Epidermal melanocyte (primary cell): ENCODE results near the gene LRFN4.

Experiments
- DNase-seq: peaks from one replicate; pipeline ENCODE4 v3.0.0; 2011; ENCODE audit warnings: low spot score; ENCODE audit not compliant: insufficient read length

The LRFN4 gene

DNA sequence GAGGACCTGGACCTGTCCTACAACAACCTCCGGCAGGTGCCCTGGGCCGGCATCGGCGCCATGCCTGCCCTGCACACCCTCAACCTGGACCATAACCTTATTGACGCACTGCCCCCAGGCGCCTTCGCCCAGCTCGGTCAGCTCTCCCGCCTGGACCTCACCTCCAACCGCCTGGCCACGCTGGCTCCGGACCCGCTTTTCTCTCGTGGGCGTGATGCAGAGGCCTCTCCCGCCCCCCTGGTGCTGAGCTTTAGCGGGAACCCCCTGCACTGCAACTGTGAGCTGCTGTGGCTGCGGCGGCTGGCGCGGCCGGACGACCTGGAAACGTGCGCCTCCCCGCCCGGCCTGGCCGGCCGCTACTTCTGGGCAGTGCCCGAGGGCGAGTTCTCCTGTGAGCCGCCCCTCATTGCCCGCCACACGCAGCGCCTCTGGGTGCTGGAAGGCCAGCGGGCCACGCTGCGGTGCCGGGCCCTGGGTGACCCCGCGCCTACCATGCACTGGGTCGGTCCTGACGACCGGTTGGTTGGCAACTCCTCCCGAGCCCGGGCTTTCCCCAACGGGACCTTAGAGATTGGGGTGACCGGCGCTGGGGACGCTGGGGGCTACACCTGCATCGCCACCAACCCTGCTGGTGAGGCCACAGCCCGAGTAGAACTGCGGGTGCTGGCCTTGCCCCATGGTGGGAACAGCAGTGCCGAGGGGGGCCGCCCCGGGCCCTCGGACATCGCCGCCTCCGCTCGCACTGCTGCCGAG lies 1.5 kb downstream of the LRFN4 start:
- no peak for DNase-seq

DNA sequence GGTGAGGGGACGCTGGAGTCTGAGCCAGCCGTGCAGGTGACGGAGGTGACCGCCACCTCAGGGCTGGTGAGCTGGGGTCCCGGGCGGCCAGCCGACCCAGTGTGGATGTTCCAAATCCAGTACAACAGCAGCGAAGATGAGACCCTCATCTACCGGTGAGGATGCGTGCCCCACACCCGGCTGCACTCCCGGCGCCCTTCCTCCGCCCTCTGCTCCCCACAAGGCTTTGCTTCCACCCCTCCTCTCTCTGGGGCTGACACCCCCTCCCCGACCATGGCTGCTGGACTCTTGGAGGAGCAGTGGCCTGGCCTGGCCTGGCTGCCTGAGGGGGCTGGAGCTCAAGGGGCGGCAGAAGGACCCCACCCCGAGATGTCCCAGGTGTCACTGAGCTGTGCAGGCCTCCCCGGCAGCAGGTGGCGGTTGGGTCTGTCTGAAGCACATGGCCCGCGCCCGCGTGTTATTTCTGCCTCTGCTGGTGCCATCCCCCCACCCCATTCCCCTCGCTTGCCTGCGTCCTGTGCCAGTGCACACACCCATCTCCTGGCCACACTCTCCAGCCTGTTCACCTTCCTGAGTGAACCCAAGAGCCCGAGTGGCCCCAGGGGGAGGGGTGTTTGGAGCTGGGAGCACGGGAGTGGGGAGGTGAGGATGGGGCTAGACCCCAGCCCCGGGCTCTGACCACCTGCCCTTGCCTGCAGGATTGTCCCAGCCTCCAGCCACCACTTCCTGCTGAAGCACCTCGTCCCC lies 2.2 kb downstream of the LRFN4 start:
- no peak for DNase-seq

DNA sequence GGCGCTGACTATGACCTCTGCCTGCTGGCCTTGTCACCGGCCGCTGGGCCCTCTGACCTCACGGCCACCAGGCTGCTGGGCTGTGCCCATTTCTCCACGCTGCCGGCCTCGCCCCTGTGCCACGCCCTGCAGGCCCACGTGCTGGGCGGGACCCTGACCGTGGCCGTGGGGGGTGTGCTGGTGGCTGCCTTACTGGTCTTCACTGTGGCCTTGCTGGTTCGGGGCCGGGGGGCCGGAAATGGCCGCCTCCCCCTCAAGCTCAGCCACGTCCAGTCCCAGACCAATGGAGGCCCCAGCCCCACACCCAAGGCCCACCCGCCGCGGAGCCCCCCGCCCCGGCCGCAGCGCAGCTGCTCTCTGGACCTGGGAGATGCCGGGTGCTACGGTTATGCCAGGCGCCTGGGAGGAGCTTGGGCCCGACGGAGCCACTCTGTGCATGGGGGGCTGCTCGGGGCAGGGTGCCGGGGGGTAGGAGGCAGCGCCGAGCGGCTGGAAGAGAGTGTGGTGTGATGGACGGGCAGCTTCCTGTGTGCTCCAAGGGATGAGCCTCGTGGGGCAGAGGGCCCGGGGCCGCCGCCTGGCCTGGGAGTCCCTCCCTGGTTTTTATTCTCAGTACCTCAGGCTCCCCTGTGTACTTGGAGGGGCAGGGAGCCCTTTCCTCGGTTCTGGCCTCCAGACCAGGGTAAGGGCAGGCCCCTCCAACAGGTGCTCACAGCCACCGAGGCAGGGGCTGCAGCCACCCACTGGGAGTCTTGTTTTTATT lies 3.0 kb downstream of the LRFN4 start:
- no peak for DNase-seq

DNA sequence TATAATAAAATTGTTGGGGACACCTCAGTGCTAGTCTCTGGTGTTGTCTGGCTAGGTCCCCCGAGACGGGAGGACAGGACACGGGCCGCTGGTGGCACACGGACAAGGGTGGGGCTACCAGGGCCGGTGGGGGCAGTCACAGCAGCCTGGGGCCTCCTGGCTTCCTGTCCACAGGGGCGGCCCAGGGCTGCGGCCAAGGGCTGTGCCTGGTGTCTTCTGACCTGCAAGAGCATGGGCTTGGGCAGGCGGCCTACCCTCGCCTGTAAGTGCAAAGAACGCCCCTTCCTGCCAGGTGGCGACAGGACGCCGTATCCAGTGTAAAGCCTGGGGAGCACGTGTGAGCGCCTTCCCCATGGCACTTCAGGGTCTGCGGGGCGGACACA lies 3.6 kb downstream of the LRFN4 start:
- no peak for DNase-seq

DNA sequence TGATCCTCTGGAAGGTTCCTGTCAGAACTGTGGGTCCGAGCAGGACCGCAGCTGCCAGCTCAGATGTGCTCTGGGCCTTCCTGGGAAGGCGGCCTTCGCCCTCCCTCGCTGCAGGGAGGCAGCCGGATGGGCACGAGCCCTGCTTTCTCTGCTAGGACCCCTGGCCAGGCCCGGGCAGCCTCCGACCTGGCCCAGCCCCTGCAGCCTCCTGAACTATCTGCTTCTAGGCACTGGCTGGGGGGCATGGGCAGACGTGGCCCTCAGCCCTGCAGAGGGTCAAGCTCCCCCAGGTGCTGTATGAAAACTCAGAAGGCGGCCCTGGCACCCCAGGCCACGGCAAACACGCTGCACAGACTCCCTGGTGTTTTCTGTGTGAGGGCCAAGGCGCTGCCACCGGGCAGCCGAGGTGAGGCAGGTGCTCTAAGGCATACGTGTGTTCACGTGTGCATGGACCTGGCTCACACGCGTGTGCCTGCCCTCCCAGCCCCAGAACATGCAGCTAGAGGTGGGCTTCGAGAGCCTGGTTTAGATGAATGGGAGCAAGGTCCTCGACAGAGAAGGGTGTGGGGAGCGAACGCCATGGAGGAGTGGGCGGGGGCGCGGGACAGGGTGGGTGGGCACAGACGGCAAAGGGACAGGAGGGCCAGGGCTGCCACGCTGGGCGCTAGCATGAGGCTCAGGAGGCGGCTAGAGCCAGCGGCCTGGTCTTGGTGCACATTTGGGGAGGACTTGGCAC lies 4.3 kb downstream of the LRFN4 start:
- no peak for DNase-seq

DNA sequence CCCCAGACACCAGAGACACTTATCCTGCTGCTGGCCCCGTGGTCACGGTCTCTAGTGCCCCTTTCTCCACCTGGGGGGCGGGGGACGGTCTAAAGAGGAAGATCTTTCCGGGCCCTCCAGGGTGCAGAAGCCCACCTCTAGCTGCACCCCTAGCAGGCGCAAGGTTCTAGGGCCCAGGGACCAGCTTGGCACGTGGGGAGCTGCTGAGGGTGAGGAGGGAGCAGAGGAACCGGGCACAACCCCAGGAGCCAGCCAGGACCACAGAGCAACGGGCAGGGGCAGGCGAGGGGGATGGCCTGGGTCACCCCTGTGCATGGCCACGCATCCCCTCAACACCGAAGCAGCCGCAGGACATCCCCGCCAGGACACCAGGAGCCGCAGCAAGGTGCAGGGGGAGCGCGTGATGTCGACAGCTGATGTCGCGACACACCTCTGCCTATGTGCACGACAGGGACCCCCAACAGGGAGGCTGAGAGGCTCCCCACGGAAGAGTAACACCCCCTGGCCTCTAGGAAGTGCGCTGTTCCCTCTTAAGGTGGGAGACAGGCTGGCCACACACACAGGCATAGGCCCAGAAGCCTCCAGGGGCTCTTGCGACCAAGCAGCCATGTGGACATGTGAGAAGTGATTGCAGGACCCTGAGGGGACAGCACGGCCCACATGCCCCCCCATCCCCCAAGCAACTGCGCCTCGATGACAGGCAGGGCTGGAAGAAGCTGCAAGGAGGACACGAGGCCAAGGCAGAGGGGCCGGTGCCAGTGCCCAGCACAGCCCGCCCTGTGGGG lies 5.1 kb downstream of the LRFN4 start:
- no peak for DNase-seq

DNA sequence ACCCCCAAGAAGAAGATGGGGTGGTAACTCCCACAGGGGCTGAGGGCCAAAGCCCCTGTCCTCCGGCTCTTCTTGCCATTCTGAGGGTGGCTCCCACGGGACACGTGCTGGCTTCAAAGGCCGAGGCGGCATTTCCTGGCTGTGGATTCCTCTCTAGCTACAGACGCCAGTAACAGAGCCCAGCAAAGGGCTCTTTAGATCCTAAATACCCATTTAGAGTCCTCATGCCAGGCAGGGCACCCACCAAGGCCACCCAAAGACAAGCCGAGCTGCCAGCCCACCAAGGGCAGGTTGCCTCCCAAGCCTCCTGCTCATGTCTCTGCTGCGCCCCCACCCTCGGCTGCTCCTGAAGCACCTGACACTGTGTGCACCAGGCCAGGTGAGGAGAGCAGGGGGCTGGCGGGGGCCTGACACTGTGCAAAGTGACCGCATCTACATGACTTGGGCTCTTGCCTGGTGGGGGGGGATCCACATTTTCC lies 5.7 kb downstream of the LRFN4 start:
- no peak for DNase-seq

DNA sequence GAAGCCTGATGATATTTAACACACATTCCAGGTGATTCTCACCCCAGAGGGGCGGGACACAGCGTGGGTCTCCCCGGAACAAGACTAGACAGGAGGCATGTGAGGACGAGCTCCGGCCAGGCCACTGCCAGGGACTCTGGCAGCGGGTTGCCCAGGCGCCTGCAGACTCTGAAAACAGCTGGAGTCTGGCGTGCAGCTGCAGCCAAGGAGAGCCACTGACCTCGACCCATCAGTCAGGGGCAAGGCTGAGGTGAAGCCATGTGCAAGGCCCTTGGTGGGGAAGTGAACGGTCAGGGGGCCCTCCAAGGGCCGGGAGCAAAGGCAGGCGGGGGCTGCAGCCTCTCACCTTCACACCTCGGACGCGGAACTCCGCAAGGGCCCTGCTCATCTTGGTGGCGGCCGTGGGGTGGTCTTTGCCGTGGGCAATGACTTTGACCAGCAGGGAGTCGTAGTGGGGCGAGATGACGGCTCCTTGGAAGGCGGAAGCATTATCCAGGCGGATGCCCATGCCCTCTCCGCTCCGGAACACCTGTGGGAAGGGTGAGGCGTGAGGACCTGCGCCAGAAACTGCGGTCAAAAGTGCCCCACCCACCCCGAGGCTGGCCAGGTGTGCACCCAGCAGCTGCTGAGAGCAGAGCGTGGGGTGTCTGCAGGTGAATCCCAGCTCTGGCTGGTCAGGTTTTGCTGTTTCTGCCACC lies 6.7 kb downstream of the LRFN4 start:
- DNase-seq, result no peak

DNA sequence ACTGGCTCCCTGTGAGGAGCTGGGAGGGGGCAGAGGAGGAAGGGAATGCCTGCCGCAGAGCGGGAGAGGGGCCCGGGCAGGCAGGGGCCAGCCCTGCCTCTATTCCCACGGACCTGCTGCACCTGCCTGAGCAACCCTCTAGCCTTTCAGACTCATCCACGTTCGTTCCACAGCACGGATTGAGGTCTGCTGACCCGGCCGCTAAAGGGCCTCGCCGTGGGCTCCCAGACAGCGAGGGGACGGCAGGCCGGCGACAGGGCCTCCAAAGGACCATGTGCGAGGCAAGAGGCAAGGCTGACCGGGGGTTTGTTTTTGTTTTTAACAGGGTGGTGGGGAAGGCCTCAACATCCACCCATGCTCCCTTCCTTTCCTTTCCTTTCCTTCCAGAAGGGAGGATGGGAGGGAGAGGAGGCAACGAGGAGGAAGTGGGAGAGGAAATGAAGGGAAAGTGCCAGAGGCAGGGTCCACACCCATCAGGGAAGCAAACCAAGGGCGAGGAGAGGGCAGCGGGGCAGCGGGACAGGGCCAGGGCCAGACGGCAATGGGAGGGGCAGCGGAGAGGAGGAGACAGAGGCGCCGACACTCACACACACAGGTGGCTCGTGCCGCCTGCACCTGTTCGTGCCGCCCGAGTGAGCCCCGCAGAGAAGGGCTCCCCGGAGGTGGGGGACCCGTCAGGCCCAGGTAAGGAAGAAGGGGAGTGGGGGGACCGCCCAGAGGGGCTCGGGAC lies 7.5 kb downstream of the LRFN4 start:
- no peak for DNase-seq

DNA sequence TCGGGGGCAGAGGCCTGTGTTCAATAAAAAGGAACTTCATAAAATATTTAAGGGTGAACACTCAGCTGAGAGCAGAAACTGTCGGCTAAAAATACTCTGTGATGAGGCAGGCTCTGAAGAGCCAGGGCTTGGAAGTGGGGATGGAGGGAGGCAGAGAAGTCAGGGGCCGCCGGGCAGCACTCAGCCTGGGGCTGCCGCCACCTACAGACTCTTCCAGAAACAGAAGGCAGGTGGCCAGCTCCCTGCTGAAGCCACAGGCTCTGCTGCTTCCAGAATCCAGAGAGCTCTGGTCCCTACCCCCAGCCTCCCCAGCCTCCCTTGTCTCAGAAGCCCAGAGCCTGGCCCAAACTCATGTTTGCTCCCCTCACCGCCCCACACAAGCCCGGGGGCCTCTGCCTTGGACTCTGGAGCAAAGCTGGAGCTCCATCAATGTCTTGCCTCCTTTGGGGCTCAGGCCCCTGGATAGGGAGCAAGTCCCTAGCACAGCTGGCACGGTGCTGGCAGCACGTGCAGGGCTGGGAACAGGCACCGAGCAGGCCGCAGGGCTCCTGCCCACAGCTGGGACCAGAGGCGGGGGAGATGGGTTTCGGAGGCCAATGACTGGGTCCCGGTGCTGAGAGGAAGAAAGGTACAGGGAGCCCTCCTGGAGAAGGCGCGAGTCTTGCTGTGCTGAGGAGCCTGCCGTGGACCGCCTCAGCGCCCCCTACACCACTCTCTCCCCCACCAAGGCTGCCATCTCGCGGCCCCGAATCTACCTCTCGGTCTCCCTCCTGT lies 8.2 kb downstream of the LRFN4 start:
- no peak for DNase-seq

DNA sequence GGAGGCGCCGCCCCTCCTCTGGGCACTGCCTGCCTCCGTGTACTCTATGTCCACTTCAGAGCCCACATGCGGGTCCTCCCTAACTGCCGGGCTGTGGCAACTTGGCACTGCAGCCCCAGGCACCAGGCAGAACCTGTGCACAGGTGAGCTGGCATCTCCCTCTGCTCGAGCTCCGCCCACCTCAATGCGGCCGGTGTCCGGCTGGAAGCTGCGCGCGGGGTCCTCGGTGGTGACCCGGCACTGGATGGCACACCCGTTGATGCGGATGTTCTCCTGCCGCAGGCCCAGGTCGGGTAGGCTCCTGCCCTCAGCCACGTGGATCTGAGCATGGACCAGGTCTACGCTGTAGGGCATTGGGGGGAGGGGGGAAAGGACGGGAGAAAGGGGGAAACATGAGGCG lies 9.1 kb downstream of the LRFN4 start:
- no peak for DNase-seq

DNA sequence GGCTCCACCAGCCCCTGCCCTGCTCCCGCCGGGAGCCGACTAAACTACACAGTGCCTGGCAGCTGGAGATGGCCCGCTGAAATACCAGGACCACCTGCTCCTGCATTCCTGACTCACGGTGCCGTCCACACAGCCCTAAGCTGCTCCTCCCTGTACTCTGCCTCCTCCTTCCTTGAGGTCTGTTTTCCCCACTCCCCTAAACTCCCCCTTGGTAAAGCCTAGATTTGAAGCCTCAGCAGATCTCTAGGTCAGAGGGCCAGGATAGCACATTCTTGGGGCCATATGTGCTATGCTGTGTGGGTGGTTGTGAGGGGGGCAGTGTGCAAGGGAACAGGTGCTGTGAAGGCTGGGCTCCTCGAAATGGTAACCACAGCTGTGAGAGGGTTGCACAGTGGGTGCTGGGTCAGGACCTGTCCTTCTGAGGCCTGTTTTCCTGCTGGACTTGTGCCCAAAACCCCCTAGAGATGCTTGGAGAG lies 9.7 kb downstream of the LRFN4 start:
- DNase-seq, result no peak

DNA sequence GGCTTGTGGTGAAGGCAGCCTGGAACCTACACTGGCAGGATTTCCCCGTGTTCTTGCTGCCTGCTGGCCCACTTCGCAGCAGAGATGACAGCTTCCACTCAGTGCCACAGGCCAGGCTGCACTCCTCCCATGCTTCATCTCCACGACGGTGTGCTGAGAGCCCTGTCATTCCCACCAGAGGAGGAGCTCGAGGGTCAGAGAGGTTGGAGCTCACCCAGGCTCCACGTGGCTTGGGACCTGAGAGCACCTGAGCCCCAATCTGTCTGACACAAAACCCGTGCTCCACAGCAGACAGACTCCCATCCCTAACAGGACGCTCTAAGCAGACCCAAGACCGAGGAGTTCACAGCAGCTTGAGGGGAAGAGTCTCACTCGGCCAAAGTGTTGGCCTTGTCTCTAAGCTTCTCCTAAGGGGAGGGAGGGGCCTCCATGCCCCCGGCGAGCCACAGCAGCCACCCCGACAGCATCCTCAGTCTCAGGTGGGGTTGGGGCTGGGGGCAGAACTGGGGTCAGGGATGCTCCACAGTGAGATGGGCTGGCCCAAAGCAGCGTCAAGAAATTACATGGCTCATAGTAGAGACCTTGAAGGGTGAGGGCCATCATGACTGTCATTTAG lies 10.7 kb downstream of the LRFN4 start:
- no peak for DNase-seq

DNA sequence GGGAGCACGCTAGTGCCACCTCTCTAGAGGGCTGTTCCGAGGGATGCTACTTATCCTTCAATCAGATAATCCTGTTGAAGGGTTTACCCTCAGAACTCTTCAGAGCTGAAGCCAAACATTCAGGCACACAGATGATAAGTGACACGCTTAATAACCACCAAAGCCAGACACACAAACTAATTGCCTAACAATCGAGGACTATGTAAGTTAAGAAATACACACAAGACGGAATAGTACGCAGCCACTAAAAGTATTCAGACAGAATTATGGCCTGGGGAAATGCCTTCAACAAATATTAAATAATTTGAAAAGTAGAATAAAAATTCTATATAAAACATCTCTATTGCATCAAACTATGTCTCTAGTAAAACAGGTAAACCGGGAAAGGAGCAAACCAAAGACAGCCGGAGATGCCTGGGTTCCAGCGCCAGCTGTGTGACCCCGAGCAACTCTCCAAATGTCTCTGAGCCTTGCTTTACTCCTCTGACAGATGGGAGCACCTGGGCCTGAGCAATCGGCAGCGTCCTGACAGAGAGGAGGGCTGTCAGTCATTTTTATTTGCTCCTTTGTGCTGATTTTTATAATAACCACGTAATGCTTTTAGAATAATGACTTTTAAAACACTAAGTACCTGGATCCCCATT lies 11.3 kb downstream of the LRFN4 start:
- no peak for DNase-seq

DNA sequence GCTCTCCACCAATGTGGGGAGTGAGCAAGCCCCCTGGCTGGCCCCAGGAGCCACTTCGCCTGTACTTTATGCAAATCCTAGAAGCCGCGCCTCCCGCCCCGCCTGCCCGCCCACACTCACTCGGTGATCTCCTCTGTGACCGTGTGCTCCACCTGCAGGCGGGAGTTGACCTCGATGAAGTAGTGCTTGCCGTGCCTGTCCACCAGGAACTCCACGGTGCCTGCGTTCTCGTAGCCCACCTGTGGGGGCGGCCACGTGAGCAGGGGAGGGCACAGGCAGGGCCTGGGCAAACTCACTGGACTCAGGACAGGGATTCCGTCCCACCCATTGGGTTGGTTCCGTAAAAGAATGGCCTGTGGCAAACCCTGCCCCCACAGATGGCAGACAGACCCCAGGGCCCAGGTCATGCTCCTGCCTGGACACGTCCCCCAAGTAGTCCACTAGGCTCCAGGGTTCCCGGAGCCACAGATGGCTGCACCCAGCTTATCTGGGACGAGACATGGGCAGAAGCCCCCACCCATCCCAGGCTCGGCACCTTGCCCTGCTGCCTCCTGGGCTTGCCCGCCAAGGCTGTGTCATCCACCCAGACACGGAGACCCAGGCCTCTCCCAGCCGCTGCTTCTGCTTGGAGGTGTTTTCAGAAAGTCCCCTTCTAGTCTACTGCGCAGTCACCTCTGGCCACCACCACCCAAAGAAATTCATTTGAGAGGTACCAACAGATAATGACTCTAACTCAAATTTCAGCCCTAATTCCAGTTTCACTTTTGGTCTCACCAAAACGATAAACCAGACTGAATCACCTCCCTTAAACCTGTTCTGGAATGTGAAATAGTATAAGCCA lies 12.1 kb downstream of the LRFN4 start:
- no peak for DNase-seq

DNA sequence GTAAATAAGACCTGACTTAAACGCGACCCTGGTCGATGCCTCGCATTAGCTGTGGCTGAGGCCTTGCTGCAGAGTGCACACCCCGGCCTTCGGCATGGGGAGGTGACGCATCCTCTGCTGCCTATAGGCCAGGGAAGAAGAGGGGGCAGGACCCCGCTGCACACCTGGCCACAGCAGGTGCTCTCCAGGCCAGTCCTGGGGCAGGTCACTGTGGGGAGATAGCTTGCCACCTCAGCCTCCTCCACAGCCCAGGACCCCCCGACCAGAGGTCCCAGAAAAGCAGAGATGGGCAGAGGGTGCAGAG lies 12.7 kb downstream of the LRFN4 start:
- DNase-seq, result no peak

DNA sequence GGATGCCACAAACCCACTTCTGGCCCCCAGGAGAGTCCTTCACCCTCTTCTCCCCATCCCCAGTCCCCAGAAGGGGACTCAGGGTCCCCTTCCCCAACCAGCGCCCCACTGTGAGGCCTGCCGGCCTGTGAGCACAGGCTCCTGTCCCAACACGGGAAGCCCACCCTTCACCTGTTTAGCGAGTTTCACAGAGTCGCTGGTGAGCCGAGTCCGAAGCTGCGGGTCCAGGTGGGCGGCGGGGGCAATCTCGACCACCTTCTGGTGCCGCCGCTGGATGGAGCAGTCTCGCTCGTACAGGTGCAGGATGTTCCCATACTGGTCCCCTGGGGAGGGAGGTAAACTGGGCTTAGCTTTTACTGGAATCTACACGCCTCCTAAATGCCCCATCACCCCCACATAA lies 13.3 kb downstream of the LRFN4 start:
- no peak for DNase-seq
